SH-SY5Y (cell line): ENCODE measurements around the gene GLI3.

Experiments used
- GATA2 ChIP-seq: IDR thresholded peaks from 2 replicates; pipeline ENCODE4 v1.6.1; 2011; ENCODE audit warnings: mild to moderate bottlenecking, low read depth, low read length
- GATA3 ChIP-seq: IDR thresholded peaks from 2 replicates; pipeline ENCODE4 v1.6.1; 2011; ENCODE audit warnings: low read depth, mild to moderate bottlenecking, low read length, moderate library complexity

DNA sequence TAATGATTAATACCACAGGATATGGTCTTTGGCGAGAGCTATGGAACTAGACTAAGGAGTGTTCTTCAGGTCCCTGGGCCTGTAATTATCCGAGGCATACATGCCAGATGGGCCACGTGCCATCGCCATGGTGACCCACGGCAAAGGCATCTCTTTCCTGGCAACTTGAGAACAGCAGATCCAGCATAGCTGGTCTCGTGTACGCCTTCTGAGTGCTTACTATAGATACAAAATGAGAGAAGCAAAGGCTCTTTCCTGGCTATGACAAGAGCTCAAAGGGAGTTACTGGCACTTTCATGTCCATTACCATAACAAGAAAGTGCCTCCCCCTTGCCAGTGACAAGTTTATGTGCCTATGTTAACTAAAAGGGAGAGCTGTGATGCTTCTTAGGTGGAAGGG, 26.0 kb upstream of the GLI3 start:
- TF ChIP-seq GATA2 (no peak), GATA3 (no peak)
